GM18520 (cell line): ENCODE measurements around the gene IFNK.
A peak's percentile ranks its signal among the peaks of the same experiment; 100 is the strongest.
"Not testable (repeated sequence)": the region's sequence is repeated elsewhere in the genome, so short reads cannot be mapped to it uniquely, and the experiment has no call there.

ENCODE experiments used
- ATAC-seq: cut with Tn5 transposase; IDR thresholded peaks from one replicate; pipeline ENCODE4 v1.9.1; 2021; ENCODE audit not compliant: unreplicated experiment

IFNK gene

GRCh38 chr9:27524236-27524635, at the start of gene IFNK:
Gene IFNK (plus strand): TSS chr9:27524290. CDS start chr9:27524337, 47 bp downstream.
- ATAC-seq = no peak

GRCh38 chr9:27474305-27474704, 49.8 kb upstream of the IFNK start:
- ATAC-seq = no peak

GRCh38 chr9:27475057-27475595, 49.0 kb upstream of the IFNK start:
- no peak for ATAC-seq

GRCh38 chr9:27476870-27477515, 47.1 kb upstream of the IFNK start:
- no peak for ATAC-seq

- no peak for ATAC-seq
Observed at GRCh38 chr9:27478322-27478721, 45.8 kb upstream of the IFNK start.

GRCh38 chr9:27482709-27483108, 41.4 kb upstream of the IFNK start:
- ATAC-seq = no peak

GRCh38 chr9:27483576-27483975, 40.5 kb upstream of the IFNK start:
- ATAC-seq = no peak

GRCh38 chr9:27485158-27485557, 38.9 kb upstream of the IFNK start:
- ATAC-seq = peak; percentile 66

- ATAC-seq = no peak
Observed at GRCh38 chr9:27487128-27487640, 36.9 kb upstream of the IFNK start.

GRCh38 chr9:27487927-27488326, 36.2 kb upstream of the IFNK start:
- ATAC-seq = no peak

GRCh38 chr9:27489087-27489876, 34.8 kb upstream of the IFNK start:
- ATAC-seq = peak; percentile 78

- no peak for ATAC-seq
Observed at GRCh38 chr9:27491154-27491553, 32.9 kb upstream of the IFNK start.

GRCh38 chr9:27495480-27496134, 28.5 kb upstream of the IFNK start:
- ATAC-seq = no peak

GRCh38 chr9:27496135-27496504, 28.0 kb upstream of the IFNK start:
- ATAC-seq = no peak

- ATAC-seq = no peak
Observed at GRCh38 chr9:27497883-27498417, 26.1 kb upstream of the IFNK start.

GRCh38 chr9:27499451-27499850, 24.6 kb upstream of the IFNK start:
- ATAC-seq = no peak

- not testable (repeated sequence) for ATAC-seq
Observed at GRCh38 chr9:27500902-27501301, 23.2 kb upstream of the IFNK start.

- ATAC-seq = no peak
Observed at GRCh38 chr9:27503623-27504022, 20.5 kb upstream of the IFNK start.

GRCh38 chr9:27504259-27504658, 19.8 kb upstream of the IFNK start:
- ATAC-seq = no peak

- no peak for ATAC-seq
Observed at GRCh38 chr9:27505744-27506161, 18.3 kb upstream of the IFNK start.

GRCh38 chr9:27506981-27507380, 17.1 kb upstream of the IFNK start:
- ATAC-seq = no peak
